Glutamatergic neuron (in vitro differentiated cells): ENCODE measurements around the gene PEAK1. TPM values are rescaled to one million over a fixed set of nuclear protein-coding genes. Genes with fewer than 3 reads are reported as not detected.

Experiments
- DNase-seq: peaks from one replicate; pipeline ENCODE4 v3.0.0; 2022
- H3K27ac Mint-ChIP-seq: one replicate; pipeline ENCODE4 v1.8.0; 2020; ENCODE audit warnings: mild to moderate bottlenecking, mixed read lengths, inconsistent platforms; ENCODE audit not compliant: unreplicated experiment
- H3K27me3 Mint-ChIP-seq: one replicate; pipeline ENCODE4 v1.8.0; 2020; ENCODE audit warnings: mild to moderate bottlenecking, moderate library complexity, mixed read lengths, inconsistent platforms; ENCODE audit not compliant: unreplicated experiment
- H3K36me3 Mint-ChIP-seq: one replicate; pipeline ENCODE4 v1.8.0; 2020; ENCODE audit warnings: mild to moderate bottlenecking, mixed read lengths, inconsistent platforms; ENCODE audit not compliant: unreplicated experiment
- H3K4me1 Mint-ChIP-seq: one replicate; pipeline ENCODE4 v1.8.0; 2020; ENCODE audit warnings: mild to moderate bottlenecking, low read depth, mixed read lengths, inconsistent platforms; ENCODE audit not compliant: unreplicated experiment
- H3K4me3 Mint-ChIP-seq: one replicate; pipeline ENCODE4 v1.8.0; 2020; ENCODE audit warnings: mild to moderate bottlenecking, mixed read lengths, inconsistent platforms; ENCODE audit not compliant: unreplicated experiment
- H3K9me3 Mint-ChIP-seq: one replicate; pipeline ENCODE4 v1.8.0; 2020; ENCODE audit warnings: mild to moderate bottlenecking, moderate library complexity, mixed read lengths, inconsistent platforms; ENCODE audit not compliant: unreplicated experiment
- CTCF ChIP-seq: fragments of 200-600 bp; sonication (generic); IDR thresholded peaks from one replicate; pipeline ENCODE4 v1.5.0; 2021; ENCODE audit not compliant: partially characterized antibody, unreplicated experiment
- total RNA-seq: library from RNA; stranded (reverse); fragmentation: NEBNext Ultra II Directional; extraction: Animal tissue kit (Norgen Biotek cat#: 25700); gene quantifications from one replicate; pipeline ENCODE4 v1.2.1, GENCODE V29; 2021; ENCODE audit not compliant: unreplicated experiment

The PEAK1 gene
- total RNA-seq, 1 donor from 2014 or later, result 110 TPM

GRCh38 chr15:77225646-77226045 lies 194.3 kb downstream of the PEAK1 start:
- Mint-ChIP-seq H3K36me3 (no peaks in the 10 kb centered on the region), H3K27ac (no peak overlapping the region), H3K9me3 (no peaks in the 10 kb centered on the region), H3K4me1 (no peaks in the 10 kb centered on the region), H3K27me3 (peaks cover 4% of the 10 kb centered on the region), H3K4me3 (no peak overlapping the region)
- TF ChIP-seq CTCF, result no peak
- no peak for DNase-seq

GRCh38 chr15:77225088-77225487 lies 194.8 kb downstream of the PEAK1 start:
- H3K27ac Mint-ChIP-seq, result no peak overlapping the region
- TF ChIP-seq CTCF, result no peak
- DNase-seq, result no peak
- H3K4me3 Mint-ChIP-seq, result no peak overlapping the region
- H3K9me3 Mint-ChIP-seq, result no peaks in the 10 kb centered on the region
- no peaks in the 10 kb centered on the region for H3K4me1 Mint-ChIP-seq
- H3K36me3 Mint-ChIP-seq, result no peaks in the 10 kb centered on the region
- peaks cover 4% of the 10 kb centered on the region for H3K27me3 Mint-ChIP-seq

- Mint-ChIP-seq H3K9me3 (no peaks in the 10 kb centered on the region), H3K4me3 (no peak overlapping the region), H3K36me3 (no peaks in the 10 kb centered on the region), H3K27ac (no peak overlapping the region), H3K27me3 (no peaks in the 10 kb centered on the region), H3K4me1 (no peaks in the 10 kb centered on the region)
- no peak for TF ChIP-seq CTCF
- DNase-seq, result no peak
Measured at GRCh38 chr15:77224352-77224751, 195.6 kb downstream of the PEAK1 start.

GRCh38 chr15:77221708-77222107 lies 198.2 kb downstream of the PEAK1 start:
- Mint-ChIP-seq H3K36me3 (no peaks in the 10 kb centered on the region), H3K4me1 (no peaks in the 10 kb centered on the region), H3K9me3 (no peaks in the 10 kb centered on the region), H3K4me3 (no peak overlapping the region), H3K27ac (no peak overlapping the region), H3K27me3 (no peaks in the 10 kb centered on the region)
- TF ChIP-seq CTCF, result no peak
- DNase-seq, result no peak

- DNase-seq, result no peak
- H3K4me3 Mint-ChIP-seq, result no peak overlapping the region
- H3K36me3 Mint-ChIP-seq, result no peaks in the 10 kb centered on the region
Measured at GRCh38 chr15:77221174-77221573, 198.7 kb downstream of the PEAK1 start.

More at GRCh38 chr15:77221174-77221573, 198.7 kb downstream of the PEAK1 start:
- no peak overlapping the region for H3K27ac Mint-ChIP-seq
- TF ChIP-seq CTCF, result no peak
- H3K9me3 Mint-ChIP-seq, result no peaks in the 10 kb centered on the region
- H3K4me1 Mint-ChIP-seq, result no peaks in the 10 kb centered on the region
- H3K27me3 Mint-ChIP-seq, result no peaks in the 10 kb centered on the region
